Kasumi-1 (cell line): Measurements from ENCODE around the gene MFSD6.
"Not testable (repeated sequence)": the region's sequence is repeated elsewhere in the genome, so short reads cannot be mapped to it uniquely, and the experiment has no call there.

Source experiments
- DNase-seq, 2 experiments: peaks; one replicate each; lab custom pipeline; 2025; lab: John Stamatoyannopoulos, UW

The MFSD6 gene

GRCh38 chr2:190501231-190501630, 93.1 kb downstream of the MFSD6 start:
- no peak for DNase-seq

- DNase-seq: no peak
Observed at GRCh38 chr2:190501702-190502407, 93.7 kb downstream of the MFSD6 start.

- DNase-seq: no peak
Observed at GRCh38 chr2:190503088-190503487, 94.9 kb downstream of the MFSD6 start.

GRCh38 chr2:190504912-190505311, 96.8 kb downstream of the MFSD6 start:
- no peak for DNase-seq

- DNase-seq: no peak
Observed at GRCh38 chr2:190505696-190506095, 97.5 kb downstream of the MFSD6 start.

- no peak for DNase-seq
Observed at GRCh38 chr2:190506666-190507065, 98.5 kb downstream of the MFSD6 start.

GRCh38 chr2:190507135-190507534, 99.0 kb downstream of the MFSD6 start:
- no peak for DNase-seq

- not testable (repeated sequence) for DNase-seq
Observed at GRCh38 chr2:190509895-190510294, 101.7 kb downstream of the MFSD6 start.

- peak in 1 of 2 experiments; percentile 40 for DNase-seq
Observed at GRCh38 chr2:190511104-190511503, 102.9 kb downstream of the MFSD6 start.

GRCh38 chr2:190512539-190513095, 104.5 kb downstream of the MFSD6 start:
- peak; percentile 24 to 28 for DNase-seq

GRCh38 chr2:190513877-190514276, 105.7 kb downstream of the MFSD6 start:
- no peak for DNase-seq

GRCh38 chr2:190514676-190515075, 106.5 kb downstream of the MFSD6 start:
- no peak for DNase-seq

GRCh38 chr2:190515687-190516086, 107.5 kb downstream of the MFSD6 start:
- peak; percentile 12 to 34 for DNase-seq

GRCh38 chr2:190517468-190517867, 109.3 kb downstream of the MFSD6 start:
- no peak for DNase-seq

- no peak for DNase-seq
Observed at GRCh38 chr2:190519975-190520767, 112.0 kb downstream of the MFSD6 start.

GRCh38 chr2:190524928-190525327, 116.8 kb downstream of the MFSD6 start:
- no peak for DNase-seq

GRCh38 chr2:190526105-190526750, 118.1 kb downstream of the MFSD6 start:
- no peak for DNase-seq

GRCh38 chr2:190527214-190527613, 119.1 kb downstream of the MFSD6 start:
- DNase-seq: no peak

- no peak for DNase-seq
Observed at GRCh38 chr2:190527918-190528317, 119.8 kb downstream of the MFSD6 start.

GRCh38 chr2:190528521-190529001, 120.4 kb downstream of the MFSD6 start:
- DNase-seq: peak; percentile 37 to 44

- DNase-seq: peak; percentile 38 to 67
Observed at GRCh38 chr2:190529486-190530247, 121.5 kb downstream of the MFSD6 start.
